ENCODE measurements around the gene PAXIP1.
"Not testable (repeated sequence)": the region's sequence is repeated elsewhere in the genome, so short reads cannot be mapped to it uniquely, and the experiment has no call there.

Gene PAXIP1

DNA sequence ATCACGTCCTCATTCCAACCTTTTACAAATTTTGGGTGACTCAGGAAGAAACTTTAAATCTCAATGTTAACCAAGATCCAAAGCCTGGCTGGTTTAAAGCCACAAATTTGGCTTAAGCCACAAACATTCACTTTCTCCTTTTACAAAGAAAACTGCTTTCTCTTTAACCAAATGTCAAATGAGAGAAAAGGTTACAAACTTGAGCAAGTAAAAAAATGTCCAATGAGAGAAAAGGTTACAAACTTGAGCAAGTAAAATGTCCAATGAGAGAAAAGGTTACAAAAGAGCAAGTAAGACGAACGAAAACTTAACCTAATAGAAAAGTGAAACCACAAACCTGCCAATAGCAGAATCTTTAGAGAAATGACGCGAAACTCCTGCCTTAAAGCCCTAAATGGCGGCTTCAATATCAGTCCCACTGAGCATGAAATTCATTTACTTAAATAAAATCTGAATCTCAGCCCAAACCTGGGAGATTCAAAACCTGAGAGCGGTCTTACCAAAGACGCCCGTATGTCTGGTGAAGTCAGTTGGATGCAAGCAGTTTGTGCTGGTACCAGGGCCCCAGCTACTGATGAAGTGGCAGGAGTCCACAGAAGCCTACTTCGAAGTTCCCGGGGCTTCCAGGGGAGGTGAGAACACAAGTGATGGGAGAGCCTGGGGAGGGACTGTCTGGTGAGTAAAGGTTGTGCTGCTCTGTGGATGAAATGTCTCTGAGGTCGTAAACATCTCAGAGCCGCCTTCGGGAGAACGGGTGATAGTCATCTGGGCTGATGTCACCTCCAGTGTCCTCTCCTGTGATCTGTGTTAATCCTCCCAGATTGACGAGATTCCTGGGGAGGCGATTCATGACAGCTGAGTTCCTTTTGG lies 74.6 kb downstream of the PAXIP1 start:
- TF ChIP-seq, protein P1, sequence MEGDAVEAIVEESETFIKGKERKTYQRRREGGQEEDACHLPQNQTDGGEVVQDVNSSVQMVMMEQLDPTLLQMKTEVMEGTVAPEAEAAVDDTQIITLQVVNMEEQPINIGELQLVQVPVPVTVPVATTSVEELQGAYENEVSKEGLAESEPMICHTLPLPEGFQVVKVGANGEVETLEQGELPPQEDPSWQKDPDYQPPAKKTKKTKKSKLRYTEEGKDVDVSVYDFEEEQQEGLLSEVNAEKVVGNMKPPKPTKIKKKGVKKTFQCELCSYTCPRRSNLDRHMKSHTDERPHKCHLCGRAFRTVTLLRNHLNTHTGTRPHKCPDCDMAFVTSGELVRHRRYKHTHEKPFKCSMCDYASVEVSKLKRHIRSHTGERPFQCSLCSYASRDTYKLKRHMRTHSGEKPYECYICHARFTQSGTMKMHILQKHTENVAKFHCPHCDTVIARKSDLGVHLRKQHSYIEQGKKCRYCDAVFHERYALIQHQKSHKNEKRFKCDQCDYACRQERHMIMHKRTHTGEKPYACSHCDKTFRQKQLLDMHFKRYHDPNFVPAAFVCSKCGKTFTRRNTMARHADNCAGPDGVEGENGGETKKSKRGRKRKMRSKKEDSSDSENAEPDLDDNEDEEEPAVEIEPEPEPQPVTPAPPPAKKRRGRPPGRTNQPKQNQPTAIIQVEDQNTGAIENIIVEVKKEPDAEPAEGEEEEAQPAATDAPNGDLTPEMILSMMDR (conservative IDR thresholded peaks at IDR 0.05; ENCODE audit: low read length), result no peak
- H3K4me3 ChIP-seq (ENCODE audit: low read length), result peak overlapping the region; percentile 70
- peak; percentile 91 for DNase-seq (ENCODE audit: low read depth)

DNA sequence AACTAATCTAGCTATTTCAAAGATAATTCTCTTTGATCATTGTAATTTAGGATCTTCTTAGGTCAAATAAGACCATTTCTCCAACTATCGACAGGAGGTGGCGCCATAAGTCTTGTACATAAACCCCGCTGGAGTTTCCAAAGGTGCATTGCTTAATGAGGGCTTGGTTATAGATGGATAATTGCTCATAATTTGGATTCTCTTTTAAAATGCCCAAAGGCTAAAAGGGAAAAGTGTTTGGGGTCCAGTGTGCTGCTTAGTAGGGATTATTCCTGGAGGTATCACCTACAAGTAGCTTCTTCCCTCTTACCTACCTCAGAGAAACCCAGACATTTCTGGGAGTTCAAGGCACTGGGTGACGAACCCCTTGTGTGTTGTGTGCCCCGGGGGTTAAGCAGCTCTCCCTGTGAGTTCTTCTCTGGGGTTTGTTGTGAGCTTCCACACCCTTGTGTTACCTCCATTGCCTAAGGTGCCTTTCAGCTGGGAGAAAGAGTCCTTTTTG lies 75.2 kb downstream of the PAXIP1 start:
- DNase-seq (ENCODE audit: low read depth), result peak; percentile 90
- H3K4me3 ChIP-seq (ENCODE audit: low read length), result peak overlapping the region; percentile 70
- TF ChIP-seq, protein P1 (conservative IDR thresholded peaks at IDR 0.05; ENCODE audit: low read length), result peak; percentile 73

DNA sequence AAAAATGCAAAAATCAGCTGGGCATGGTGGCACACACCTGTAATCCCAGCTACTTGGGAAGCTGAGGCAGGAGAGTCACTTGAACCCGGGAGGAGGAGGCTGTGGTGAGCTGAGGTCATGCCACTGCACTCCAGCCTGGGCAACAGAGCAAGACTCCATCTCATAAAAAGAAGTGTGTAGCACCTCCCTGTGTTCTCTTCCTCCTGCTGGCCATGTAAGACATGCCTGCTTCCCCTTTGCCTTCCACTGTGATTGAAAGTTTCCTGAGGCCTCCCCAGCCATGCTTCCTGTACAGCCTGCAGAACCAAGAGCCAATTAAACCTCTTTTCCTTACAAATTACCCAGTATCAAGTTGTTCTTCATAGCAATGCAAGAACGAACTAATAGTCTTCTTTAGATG lies 80.5 kb downstream of the PAXIP1 start:
- not testable (repeated sequence) for DNase-seq (ENCODE audit: low read depth); H3K4me3 ChIP-seq (ENCODE audit: low read length)

DNA sequence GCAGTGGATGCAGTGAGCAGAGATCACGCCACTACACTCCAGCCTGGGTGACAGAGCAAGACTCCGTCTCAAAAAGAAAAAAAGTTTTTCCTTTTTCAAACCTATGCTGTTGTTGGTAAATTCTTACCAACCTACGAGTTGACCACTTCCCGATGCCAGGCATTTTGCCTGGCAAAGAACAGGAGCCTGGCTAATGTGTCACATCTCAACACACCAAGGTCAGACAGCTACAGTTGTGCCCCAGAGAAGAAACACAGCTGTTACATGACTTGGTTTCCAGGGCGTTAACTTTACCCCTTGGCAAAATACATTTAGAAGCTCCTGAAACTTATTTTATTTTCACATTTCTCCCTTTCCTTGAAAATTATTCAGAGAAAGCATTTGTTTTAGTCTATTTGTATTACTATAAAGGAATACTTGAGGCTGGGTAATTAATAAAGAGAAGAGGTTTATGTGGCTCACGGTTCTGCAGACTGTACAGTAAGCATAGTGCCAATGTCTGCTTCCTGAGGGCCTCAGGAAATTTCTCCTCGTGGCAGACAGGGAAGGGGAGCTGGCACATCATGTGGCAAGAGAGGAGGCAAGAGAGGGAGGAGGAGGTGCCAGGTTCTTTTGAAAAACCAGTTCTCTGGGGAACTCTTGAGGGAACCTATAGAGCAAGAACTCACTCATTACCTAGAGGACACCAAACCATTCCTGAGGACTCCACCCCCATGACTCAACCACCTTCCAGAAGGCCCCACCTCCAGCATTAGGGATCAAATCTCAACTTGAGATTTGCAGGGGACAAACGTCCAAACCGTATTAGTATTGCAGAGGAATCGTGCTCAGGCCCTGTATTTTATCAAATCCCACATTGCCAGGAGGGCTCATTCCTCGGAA lies 83.3 kb downstream of the PAXIP1 start:
- TF ChIP-seq, protein P1 (conservative IDR thresholded peaks at IDR 0.05; ENCODE audit: low read length), result no peak
- DNase-seq (ENCODE audit: low read depth), result no peak
- H3K4me3 ChIP-seq (ENCODE audit: low read length), result no peak overlapping the region

DNA sequence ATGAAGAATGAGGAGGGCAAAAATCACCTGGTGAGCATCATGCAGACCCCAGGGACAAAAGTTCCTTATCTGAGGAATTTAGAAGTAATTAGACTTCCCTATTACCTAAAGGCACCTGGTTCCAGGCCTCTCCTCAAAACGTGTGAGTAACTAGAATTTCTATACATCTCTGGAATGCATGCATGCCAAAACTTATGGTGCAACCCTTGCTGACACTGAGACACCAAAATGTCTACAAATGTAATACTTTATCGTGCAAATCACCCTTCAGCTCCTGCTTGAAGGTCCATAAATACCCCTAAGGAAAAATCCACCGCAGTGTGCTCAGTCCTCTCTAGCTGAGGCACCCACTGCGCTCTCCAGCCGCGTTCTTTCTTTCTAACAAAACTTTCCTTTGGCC lies 84.2 kb downstream of the PAXIP1 start:
- no peak overlapping the region for H3K4me3 ChIP-seq (ENCODE audit: low read length)
- DNase-seq (ENCODE audit: low read depth), result no peak
- TF ChIP-seq, protein P1 (conservative IDR thresholded peaks at IDR 0.05; ENCODE audit: low read length), result no peak

DNA sequence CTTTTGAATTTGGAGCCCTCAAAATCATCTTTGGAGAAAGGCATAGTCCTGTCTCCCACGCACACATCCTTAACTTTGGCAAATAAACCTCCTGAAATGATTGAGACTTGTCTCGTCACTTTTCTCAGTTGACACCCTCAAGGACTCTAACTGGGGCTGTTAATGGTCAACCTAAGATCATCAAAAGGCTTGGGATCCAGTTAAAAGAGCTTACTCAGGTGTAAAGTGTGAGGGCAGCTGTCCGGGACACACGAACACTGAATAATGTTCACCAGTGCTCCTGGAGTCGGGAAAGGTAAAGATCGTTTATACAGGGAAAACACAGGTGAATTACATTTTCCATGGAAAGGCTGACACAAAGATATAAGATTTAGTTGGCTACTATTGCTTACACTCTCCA lies 84.7 kb downstream of the PAXIP1 start:
- no peak for DNase-seq (ENCODE audit: low read depth)
- H3K4me3 ChIP-seq (ENCODE audit: low read length), result no peak overlapping the region
- TF ChIP-seq, protein P1 (conservative IDR thresholded peaks at IDR 0.05; ENCODE audit: low read length), result no peak

DNA sequence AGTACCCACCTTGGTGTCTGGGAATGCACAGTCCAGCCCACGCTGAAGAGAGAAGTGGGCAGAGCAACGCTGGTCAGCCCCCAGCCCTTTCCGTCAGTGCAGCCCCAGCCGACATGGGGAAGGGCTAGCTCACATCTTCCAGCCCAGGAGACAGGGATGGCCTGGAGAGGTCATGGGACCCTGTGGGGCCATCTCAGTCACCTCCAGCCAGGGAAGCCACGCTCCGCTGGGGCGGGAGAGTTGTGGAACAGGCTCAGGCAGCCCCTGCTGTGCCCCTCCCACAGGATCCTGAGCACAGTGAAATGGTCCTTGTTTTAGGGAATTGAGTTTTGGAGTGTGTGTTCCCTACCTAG lies 85.1 kb downstream of the PAXIP1 start:
- no peak for DNase-seq (ENCODE audit: low read depth)
- TF ChIP-seq, protein P1 (conservative IDR thresholded peaks at IDR 0.05; ENCODE audit: low read length), result no peak
- no peak overlapping the region for H3K4me3 ChIP-seq (ENCODE audit: low read length)

Measured in AG10803 (cell line).